Ishikawa (cell line): Measurements from ENCODE around the gene PAK6.

Experiments used
- CEBPB ChIP-seq: IDR thresholded peaks from 2 replicates; pipeline ENCODE4 v1.6.1; 2012
- CREB1 ChIP-seq: IDR thresholded peaks from 2 replicates; pipeline ENCODE4 v1.6.1; 2012; ENCODE audit warnings: low read depth
- EP300 ChIP-seq: IDR thresholded peaks from 2 replicates; pipeline ENCODE4 v1.6.1; 2012; ENCODE audit warnings: borderline replicate concordance
- FOXM1 ChIP-seq: IDR thresholded peaks from 2 replicates; pipeline ENCODE4 v1.6.1; 2012; ENCODE audit warnings: low read depth, borderline replicate concordance
- RAD21 ChIP-seq: IDR thresholded peaks from 2 replicates; pipeline ENCODE4 v1.6.1; 2012; ENCODE audit warnings: low read depth
- TAF1 ChIP-seq: IDR thresholded peaks from 2 replicates; pipeline ENCODE4 v1.6.1; 2012; ENCODE audit warnings: low read depth, mild to moderate bottlenecking
- TCF12 ChIP-seq: IDR thresholded peaks from 2 replicates; pipeline ENCODE4 v1.6.1; 2012; ENCODE audit warnings: low read depth
- TEAD4 ChIP-seq: IDR thresholded peaks from 2 replicates; pipeline ENCODE4 v1.6.1; 2012
- YY1 ChIP-seq: IDR thresholded peaks from 2 replicates; pipeline ENCODE4 v1.6.1; 2012; ENCODE audit warnings: low read depth
- TF ChIP-seq, protein P1 (sequence below): IDR thresholded peaks from 2 replicates; pipeline ENCODE4 v1.6.1; 2012
- TF ChIP-seq, protein P2 (sequence below): IDR thresholded peaks from 2 replicates; pipeline ENCODE4 v1.6.1; 2012; ENCODE audit warnings: low read depth, mild to moderate bottlenecking
- TF ChIP-seq, protein P3 (sequence below): IDR thresholded peaks from 2 replicates; pipeline ENCODE4 v1.6.1; 2012

DNA sequence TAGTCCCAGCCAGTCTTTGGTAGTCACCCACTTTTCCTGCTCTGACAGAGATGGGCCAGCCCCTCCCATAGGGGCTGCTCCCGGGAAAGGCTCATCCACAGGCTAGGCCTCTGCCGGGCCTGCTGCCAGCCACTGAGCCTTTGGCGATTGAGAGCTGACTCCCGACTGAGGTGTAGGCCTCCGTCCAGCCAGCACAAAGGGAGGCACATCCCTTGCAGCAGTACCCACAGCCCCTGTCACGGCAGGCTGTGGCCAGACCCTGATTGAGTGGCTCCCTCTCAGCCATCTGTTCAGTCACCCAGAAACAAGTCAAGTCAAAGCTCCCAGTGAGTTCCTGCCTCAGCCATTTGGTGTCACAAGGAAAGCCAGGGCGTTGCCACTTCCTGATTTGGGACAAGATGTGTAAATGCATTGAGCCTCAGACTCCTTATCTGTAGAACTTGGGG, 6.2 kb upstream of the PAK6 start:
- TF ChIP-seq, protein P1, sequence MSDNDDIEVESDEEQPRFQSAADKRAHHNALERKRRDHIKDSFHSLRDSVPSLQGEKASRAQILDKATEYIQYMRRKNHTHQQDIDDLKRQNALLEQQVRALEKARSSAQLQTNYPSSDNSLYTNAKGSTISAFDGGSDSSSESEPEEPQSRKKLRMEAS: no peak
- TF ChIP-seq RAD21: no peak
- TF ChIP-seq, protein P2, sequence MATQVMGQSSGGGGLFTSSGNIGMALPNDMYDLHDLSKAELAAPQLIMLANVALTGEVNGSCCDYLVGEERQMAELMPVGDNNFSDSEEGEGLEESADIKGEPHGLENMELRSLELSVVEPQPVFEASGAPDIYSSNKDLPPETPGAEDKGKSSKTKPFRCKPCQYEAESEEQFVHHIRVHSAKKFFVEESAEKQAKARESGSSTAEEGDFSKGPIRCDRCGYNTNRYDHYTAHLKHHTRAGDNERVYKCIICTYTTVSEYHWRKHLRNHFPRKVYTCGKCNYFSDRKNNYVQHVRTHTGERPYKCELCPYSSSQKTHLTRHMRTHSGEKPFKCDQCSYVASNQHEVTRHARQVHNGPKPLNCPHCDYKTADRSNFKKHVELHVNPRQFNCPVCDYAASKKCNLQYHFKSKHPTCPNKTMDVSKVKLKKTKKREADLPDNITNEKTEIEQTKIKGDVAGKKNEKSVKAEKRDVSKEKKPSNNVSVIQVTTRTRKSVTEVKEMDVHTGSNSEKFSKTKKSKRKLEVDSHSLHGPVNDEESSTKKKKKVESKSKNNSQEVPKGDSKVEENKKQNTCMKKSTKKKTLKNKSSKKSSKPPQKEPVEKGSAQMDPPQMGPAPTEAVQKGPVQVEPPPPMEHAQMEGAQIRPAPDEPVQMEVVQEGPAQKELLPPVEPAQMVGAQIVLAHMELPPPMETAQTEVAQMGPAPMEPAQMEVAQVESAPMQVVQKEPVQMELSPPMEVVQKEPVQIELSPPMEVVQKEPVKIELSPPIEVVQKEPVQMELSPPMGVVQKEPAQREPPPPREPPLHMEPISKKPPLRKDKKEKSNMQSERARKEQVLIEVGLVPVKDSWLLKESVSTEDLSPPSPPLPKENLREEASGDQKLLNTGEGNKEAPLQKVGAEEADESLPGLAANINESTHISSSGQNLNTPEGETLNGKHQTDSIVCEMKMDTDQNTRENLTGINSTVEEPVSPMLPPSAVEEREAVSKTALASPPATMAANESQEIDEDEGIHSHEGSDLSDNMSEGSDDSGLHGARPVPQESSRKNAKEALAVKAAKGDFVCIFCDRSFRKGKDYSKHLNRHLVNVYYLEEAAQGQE: no peak
- no peak for TF ChIP-seq TEAD4
- TF ChIP-seq CREB1: no peak
- TF ChIP-seq CEBPB: no peak
- no peak for TF ChIP-seq EP300
- TF ChIP-seq TAF1: no peak
- TF ChIP-seq YY1: no peak
- no peak for TF ChIP-seq TCF12
- TF ChIP-seq, protein P3, sequence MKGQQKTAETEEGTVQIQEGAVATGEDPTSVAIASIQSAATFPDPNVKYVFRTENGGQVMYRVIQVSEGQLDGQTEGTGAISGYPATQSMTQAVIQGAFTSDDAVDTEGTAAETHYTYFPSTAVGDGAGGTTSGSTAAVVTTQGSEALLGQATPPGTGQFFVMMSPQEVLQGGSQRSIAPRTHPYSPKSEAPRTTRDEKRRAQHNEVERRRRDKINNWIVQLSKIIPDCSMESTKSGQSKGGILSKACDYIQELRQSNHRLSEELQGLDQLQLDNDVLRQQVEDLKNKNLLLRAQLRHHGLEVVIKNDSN: no peak
- TF ChIP-seq FOXM1: no peak
